GM21447 (cell line): ENCODE data around the gene AAGAB.
"Not testable (repeated sequence)": the region's sequence is repeated elsewhere in the genome, so short reads cannot be mapped to it uniquely, and the experiment has no call there.

ENCODE experiments used
- ATAC-seq: cut with Tn5 transposase; IDR thresholded peaks from one replicate; pipeline ENCODE4 v1.9.1; 2021; ENCODE audit not compliant: unreplicated experiment

AAGAB gene

GRCh38 chr15:67254238-67255175 lies at the start of gene AAGAB, which contains the start of gene IQCH:
Gene AAGAB (minus strand): TSS chr15:67254661. CDS start chr15:67254631, 30 bp downstream.
Gene IQCH (plus strand): TSS chr15:67254786. CDS start chr15:67254897, 111 bp downstream.
- peak; percentile 86 for ATAC-seq

- ATAC-seq = no peak
These were observed 49.3 kb upstream of the AAGAB start for GRCh38 chr15:67303490-67304363.

- ATAC-seq = no peak
These were observed 46.0 kb upstream of the AAGAB start for GRCh38 chr15:67300266-67301025.

GRCh38 chr15:67296684-67297083 lies 42.2 kb upstream of the AAGAB start:
- ATAC-seq = no peak

GRCh38 chr15:67296188-67296587 lies 41.7 kb upstream of the AAGAB start:
- ATAC-seq = no peak

GRCh38 chr15:67290319-67290718 lies 35.9 kb upstream of the AAGAB start:
- ATAC-seq = no peak

- not testable (repeated sequence) for ATAC-seq
These were observed 31.9 kb upstream of the AAGAB start for GRCh38 chr15:67286400-67286799.

GRCh38 chr15:67285625-67286024 lies 31.2 kb upstream of the AAGAB start:
- ATAC-seq = not testable (repeated sequence)

GRCh38 chr15:67281714-67282113 lies 27.3 kb upstream of the AAGAB start:
- ATAC-seq = no peak

- ATAC-seq = no peak
These were observed 25.8 kb upstream of the AAGAB start for GRCh38 chr15:67280217-67280616.

- no peak for ATAC-seq
These were observed 22.2 kb upstream of the AAGAB start for GRCh38 chr15:67276666-67277065.

GRCh38 chr15:67274236-67274635 lies 19.8 kb upstream of the AAGAB start:
- no peak for ATAC-seq

GRCh38 chr15:67267951-67268941 lies 13.8 kb upstream of the AAGAB start:
- ATAC-seq = no peak

GRCh38 chr15:67267440-67267839 lies 13.0 kb upstream of the AAGAB start:
- ATAC-seq = no peak

GRCh38 chr15:67266870-67267269 lies 12.4 kb upstream of the AAGAB start:
- ATAC-seq = no peak

GRCh38 chr15:67259806-67260205 lies 5.3 kb upstream of the AAGAB start:
- no peak for ATAC-seq

- ATAC-seq = no peak
These were observed 4.9 kb upstream of the AAGAB start for GRCh38 chr15:67259379-67259778.

GRCh38 chr15:67258412-67258811 lies 4.0 kb upstream of the AAGAB start:
- ATAC-seq = not testable (repeated sequence)

- no peak for ATAC-seq
These were observed 1.6 kb upstream of the AAGAB start for GRCh38 chr15:67256051-67256450.
